SU-DHL-6 (cell line): ENCODE results near the gene IQCE.

Source experiments
- EZH2phosphoT487 ChIP-seq: fragments of 200-600 bp; sonication (generic), shearing (Covaris generic); conservative IDR thresholded peaks from 2 replicates; pipeline ENCODE4 v1.6.1; 2018; ENCODE audit warnings: mild to moderate bottlenecking, antibody characterized with exemption, low read length, moderate library complexity, mixed read lengths
- TF ChIP-seq, protein P1 (sequence below): fragments of 200-600 bp; sonication (generic); IDR thresholded peaks from one replicate; pipeline ENCODE4 v1.5.1; 2017; ENCODE audit warnings: antibody characterized with exemption, mild to moderate bottlenecking, low read length, moderate library complexity; ENCODE audit not compliant: insufficient read depth, poor library complexity, severe bottlenecking

- TF ChIP-seq, protein P1, sequence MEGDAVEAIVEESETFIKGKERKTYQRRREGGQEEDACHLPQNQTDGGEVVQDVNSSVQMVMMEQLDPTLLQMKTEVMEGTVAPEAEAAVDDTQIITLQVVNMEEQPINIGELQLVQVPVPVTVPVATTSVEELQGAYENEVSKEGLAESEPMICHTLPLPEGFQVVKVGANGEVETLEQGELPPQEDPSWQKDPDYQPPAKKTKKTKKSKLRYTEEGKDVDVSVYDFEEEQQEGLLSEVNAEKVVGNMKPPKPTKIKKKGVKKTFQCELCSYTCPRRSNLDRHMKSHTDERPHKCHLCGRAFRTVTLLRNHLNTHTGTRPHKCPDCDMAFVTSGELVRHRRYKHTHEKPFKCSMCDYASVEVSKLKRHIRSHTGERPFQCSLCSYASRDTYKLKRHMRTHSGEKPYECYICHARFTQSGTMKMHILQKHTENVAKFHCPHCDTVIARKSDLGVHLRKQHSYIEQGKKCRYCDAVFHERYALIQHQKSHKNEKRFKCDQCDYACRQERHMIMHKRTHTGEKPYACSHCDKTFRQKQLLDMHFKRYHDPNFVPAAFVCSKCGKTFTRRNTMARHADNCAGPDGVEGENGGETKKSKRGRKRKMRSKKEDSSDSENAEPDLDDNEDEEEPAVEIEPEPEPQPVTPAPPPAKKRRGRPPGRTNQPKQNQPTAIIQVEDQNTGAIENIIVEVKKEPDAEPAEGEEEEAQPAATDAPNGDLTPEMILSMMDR = no peak
- TF ChIP-seq EZH2phosphoT487 = no peak
Measured at GRCh38 chr7:2605608-2606538, 47.1 kb downstream of the IQCE start.
